Ishikawa (cell line): ENCODE measurements around the gene DNAI4.

Experiments used
- CEBPB ChIP-seq: IDR thresholded peaks from 2 replicates; pipeline ENCODE4 v1.6.1; 2012
- CREB1 ChIP-seq: IDR thresholded peaks from 2 replicates; pipeline ENCODE4 v1.6.1; 2012; ENCODE audit warnings: low read depth
- EGR1 ChIP-seq: IDR thresholded peaks from 2 replicates; pipeline ENCODE4 v1.6.1; 2012
- EP300 ChIP-seq: IDR thresholded peaks from 2 replicates; pipeline ENCODE4 v1.6.1; 2012; ENCODE audit warnings: borderline replicate concordance
- FOXM1 ChIP-seq: IDR thresholded peaks from 2 replicates; pipeline ENCODE4 v1.6.1; 2012; ENCODE audit warnings: low read depth, borderline replicate concordance
- MAX ChIP-seq: IDR thresholded peaks from 2 replicates; pipeline ENCODE4 v1.6.1; 2012
- NFIC ChIP-seq: IDR thresholded peaks from 2 replicates; pipeline ENCODE4 v1.6.1; 2012
- RAD21 ChIP-seq: IDR thresholded peaks from 2 replicates; pipeline ENCODE4 v1.6.1; 2012; ENCODE audit warnings: low read depth
- REST ChIP-seq: IDR thresholded peaks from 2 replicates; pipeline ENCODE4 v1.6.1; 2012; ENCODE audit warnings: low read depth, mild to moderate bottlenecking
- TAF1 ChIP-seq: IDR thresholded peaks from 2 replicates; pipeline ENCODE4 v1.6.1; 2012; ENCODE audit warnings: low read depth, mild to moderate bottlenecking
- TCF12 ChIP-seq: IDR thresholded peaks from 2 replicates; pipeline ENCODE4 v1.6.1; 2012; ENCODE audit warnings: low read depth
- TEAD4 ChIP-seq: IDR thresholded peaks from 2 replicates; pipeline ENCODE4 v1.6.1; 2012
- YY1 ChIP-seq: IDR thresholded peaks from 2 replicates; pipeline ENCODE4 v1.6.1; 2012; ENCODE audit warnings: low read depth

- no peak for TF ChIP-seq TAF1
- TF ChIP-seq RAD21, result no peak
- no peak for TF ChIP-seq EP300
- TF ChIP-seq YY1, result no peak
- TF ChIP-seq NFIC, result no peak
- no peak for TF ChIP-seq TCF12
- TF ChIP-seq CEBPB, result no peak
- no peak for TF ChIP-seq REST
- TF ChIP-seq FOXM1, result no peak
- no peak for TF ChIP-seq EGR1
- no peak for TF ChIP-seq CREB1
- TF ChIP-seq MAX, result no peak
- no peak for TF ChIP-seq TEAD4
Measured at GRCh38 chr1:66933887-66934700, 9.4 kb upstream of the DNAI4 start.
